ENCODE measurements around the gene MYADML2.
"Not testable (repeated sequence)": the region's sequence is repeated elsewhere in the genome, so short reads cannot be mapped to it uniquely, and the experiment has no call there.

Gene MYADML2

DNA sequence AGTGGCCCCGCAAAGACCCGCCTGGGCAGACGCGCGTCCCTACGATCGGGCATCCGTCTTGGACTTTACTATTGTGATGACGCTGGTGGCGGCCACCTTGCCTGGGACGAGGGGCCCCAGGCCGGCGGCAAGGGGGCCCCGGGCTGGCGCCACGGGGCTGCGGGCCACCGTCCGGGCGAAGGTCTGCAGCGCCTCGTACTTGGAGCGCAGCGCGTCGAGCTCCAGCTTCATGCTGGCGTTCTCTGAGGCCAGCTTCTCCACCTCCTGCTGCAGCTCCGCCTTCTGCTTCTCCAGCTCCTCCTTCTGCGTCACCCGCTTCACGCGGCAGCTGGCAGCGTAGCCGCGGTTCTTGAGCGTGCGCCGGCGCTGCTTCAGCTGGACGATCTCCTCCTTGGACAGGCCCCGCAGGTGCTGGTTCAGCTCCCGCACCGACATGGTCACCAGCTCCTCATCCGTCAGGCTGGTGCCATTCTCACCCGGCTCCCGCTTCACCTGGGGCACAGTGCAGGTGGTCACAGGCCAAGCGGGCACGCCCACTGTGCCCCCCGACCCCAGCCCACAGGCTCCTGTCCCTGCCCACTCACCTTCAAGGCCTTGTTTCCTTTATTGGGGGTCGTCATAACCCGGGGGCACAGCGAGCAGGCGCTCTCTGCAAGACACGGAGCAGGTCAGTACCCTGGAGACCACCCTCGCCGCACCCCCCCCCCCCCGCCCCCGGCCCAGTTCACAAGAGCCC, 24.3 kb downstream of the MYADML2 start:
- no peak for FAIRE-seq

DNA sequence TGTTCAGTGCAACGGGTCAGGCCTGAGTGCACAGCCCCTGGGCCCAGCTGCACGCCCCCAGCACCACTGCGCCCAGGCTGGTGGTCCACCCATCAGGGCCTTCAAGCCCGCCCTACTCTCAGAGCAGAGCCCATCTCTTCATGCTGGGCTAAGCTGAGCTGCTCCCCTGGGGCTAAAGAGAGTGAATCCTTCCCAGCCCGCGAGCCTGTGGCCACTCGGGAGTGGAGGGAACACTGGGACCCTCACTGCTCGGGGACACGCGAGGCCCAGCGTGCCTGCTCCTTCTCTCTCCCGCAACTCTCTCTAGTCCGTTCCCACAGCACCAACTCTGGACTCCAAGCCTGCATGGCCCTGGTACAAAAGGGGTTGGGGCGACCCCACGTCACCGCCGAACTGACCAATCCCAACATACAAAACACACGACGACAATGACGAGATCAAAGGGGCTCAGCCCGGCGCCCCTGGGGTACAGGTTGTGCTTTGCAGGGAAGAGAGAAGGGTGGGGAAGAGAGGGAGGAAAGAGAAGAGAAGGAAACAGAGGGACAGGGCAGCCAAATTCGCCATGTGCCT, 25.0 kb downstream of the MYADML2 start:
- FAIRE-seq: no peak

DNA sequence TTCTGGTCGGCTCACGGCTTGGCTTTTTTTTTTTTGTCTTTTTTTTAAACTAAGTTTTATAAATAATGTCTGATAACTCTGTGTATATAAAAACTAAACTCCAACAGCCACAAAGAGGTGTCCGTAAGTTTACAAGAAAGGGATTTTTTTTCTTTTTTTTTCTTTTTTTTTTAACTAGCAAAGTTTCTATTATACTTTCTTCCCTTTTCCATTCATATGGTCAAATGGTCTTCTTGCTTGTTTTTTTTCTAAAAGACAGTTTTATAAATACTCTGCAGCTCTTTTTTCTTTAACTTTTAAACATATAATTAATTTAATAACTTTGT, 25.5 kb downstream of the MYADML2 start:
- peak; percentile 35 for FAIRE-seq

DNA sequence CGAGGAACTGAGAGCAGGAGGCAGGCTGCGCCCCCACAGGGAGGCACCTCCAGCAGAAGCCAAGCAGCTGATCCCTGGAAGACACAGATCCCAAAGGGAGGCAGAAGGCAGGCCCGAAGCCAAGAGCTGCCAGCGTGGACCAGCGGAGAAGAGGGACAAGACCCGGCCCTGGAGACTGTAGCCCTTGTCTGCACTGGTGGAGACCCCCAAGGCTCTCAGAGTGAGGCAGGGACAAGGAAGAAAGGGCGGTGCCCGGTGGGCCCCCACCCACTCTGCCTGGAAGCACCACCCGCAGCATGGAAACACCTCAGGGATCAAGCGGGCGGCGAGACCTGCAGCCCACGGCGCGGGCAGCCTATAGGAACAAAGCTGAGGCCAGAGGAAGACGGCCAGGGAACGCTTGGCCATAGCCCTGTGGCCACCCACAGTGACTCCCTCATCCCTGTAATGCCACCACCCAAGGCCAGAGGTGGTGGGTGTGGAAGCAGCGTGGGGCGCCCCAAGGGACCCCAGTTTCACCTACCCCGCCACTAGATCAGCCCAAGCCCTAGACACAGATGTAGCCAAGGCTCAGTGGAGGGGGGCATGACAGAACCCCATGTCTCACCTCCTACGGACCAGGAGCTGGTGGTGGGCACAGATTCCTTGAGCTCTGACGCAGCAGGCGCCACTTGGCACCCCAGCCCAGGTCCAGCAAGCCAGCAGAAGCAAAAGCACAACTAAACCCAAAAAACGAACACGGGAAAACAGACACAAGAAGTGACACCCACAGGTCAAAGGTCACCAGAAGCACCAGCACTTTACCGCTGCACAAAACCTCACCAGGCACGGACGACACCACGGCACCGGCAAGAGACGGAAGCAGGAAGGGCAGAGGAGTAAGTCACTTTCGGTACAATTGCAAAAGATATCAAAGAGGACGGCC, 26.2 kb downstream of the MYADML2 start:
- no peak for FAIRE-seq

DNA sequence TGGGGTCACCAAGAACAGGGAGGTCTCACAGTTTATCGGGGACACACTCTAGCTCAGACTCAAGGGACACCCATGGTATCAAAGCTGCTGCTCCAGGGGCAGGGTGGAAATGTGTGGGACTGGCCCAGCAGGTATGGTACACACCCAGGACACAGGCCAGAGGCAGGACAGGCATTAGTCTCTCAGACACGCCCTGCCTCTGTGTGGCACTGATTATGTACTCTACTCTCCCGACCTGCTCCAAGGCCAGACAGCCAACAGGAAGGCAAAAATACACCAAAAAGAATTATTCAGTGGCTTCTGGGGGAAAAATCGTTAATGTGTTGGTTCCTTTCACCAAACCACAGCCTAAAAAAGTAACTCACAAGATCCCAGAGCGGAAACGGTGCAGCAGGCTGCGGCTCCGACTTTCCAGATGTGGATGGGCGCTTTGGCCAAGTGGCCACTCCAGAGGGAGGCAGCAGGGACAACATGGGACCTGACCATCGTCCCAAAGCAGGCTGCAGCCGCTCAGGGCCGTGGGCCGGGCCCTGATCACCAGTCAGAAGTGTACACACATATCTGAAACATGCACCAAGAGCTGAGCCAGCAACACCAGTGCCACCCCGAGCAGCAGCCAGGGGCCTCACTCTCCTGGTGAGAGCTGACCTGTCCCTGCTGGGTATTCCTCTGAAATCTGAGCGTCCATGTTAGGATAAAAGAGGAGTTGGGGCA, 28.0 kb downstream of the MYADML2 start:
- no peak for FAIRE-seq

DNA sequence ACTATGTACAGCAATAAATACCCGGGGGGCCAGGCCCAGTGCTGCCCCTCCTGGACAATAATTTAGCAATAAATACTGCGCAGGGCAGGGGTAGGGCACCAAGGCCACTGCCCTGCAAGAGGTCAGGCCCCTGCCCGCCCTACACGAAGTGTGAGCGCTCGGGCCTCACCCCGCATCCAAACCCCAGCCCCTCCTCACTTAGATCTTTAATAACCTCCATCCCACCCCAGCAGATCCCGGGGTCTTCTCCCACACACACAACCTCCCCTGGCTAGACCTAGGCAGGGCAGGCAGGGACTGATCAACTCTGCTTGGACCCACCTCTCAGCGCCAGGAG, 28.7 kb downstream of the MYADML2 start:
- FAIRE-seq: not testable (repeated sequence)

DNA sequence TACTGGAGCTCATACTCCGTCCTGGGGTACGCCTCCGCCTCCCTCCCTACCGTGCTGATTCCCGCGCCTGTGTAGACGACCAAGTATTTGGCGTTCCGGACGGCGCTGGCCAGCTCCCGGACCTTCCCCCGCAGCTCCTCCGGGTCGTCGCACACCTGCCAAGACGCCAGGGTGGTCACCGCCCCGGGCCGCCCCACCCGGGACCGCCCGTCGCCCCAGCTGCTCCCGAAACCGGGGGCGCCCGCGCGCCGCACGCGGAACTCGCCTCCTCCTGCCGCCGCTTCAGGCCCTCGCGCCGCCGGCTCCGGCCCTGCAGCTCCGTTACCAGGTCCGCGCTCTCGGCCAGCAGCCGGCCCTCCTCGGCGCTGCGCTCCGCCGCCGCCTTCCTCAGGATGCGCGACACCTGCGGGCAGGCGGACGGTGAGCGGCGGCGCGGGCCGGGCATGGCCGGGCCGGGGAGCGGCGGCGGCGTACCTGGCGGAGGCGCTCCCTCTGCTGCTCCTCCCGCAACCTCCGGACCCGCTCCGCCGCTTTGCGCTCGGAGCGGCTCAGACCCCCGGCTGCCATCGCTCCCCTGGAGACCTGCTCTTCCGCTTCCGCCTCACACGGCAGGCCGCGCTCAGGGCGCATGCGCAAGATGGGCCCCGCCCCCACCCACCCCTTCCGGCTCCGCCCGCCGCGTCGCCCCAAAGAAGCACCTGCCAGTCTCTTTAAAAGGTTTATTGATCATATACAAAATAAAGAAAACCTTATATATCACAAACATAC, 29.3 kb downstream of the MYADML2 start, which contains the start of gene SIRT7:
Gene SIRT7, minus strand, starts transcription at position 612 of the 768 bp plus-strand sequence. Its CDS starts 45 bp downstream, at position 567.
- FAIRE-seq: no peak

DNA sequence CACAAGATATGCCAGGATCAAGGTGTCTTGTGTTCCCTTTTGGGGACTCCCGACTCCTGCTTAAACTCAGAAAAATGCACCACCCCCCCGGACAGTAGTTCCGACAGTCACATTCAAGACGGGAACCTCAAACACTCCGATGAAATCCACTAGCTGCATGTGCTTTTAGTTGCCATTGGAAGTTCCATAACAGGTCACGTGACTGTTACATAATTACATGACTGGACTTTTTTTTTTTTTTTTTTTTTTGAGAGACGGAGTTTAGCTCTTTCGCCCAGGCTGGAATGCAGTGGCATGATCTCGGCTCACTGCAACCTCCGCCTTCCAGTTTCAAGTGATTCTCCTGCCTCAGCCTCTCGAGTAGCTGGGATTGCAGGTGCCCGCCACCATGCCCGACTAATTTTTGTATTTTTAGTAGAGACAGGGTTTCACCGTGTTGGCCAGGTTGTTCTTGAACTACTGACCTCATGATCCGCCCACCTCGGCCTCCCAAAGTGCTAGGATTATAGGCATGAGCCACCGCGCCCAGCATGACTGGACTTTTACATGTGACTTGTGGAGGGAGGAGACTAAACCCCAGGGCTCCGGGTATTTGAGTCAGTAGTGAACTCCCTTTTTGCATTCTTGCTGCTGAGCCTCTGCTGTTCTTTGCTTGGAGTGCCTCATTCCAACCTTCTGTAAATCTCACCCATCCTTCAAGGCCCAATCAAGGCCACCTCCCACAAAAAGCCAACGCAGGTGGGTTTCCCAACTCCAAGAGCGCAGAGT, 30.6 kb downstream of the MYADML2 start:
- no peak for FAIRE-seq

DNA sequence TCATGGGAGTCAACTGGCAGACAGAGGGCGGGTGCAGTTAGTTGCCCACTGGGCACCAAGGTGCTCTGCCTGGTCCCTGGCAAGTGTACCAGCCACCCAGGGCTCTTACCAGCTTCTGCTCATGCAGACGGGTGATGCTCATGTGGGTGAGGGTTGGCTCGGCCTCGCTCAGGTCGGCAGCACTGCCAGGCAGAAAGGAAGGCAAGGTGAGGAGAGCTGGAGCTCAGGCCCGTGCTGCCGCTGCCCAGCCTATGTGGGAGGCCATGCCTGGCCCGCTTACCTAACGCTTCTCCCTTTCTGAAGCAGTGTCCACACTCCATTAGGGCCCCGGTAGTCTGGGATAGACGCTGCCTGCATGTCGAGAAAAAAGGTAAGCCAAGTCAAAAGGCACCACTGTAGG, 31.7 kb downstream of the MYADML2 start:
- no peak for FAIRE-seq

DNA sequence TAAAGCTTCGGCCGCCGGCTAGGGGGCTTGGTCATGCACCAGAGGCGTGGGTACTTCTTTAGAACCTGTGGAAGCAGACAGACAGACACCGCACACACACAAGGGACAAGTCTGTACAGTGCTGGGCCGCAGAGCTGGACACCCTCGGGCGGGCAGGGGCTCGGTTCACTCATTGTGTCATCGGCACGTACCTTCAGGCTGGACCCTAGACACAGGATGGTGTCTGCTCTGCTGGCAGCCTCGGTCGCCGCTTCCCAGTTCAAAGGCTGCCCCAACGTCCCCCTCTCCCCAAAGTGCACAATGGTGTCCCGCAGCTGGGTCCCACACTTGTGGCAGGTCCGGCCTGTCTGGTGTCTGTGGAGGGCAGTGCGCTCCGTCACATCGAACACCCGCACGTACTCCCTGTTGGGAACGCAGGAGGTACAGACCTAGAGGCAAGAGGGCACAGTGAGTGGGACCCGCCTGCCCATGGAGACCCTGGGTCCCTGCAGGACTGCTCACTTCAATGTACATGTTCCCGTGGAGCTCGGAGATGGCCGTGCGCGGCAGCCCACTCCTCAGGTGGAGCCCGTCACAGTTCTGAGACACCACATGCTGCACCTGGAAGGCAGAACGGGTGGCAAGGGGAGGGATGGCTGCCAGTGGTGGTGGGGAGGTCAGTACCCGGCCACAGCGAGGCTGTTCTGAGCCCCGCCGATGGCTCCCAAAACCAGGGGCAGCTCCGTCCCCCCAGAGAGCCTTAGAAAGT, 32.8 kb downstream of the MYADML2 start:
- FAIRE-seq: no peak

DNA sequence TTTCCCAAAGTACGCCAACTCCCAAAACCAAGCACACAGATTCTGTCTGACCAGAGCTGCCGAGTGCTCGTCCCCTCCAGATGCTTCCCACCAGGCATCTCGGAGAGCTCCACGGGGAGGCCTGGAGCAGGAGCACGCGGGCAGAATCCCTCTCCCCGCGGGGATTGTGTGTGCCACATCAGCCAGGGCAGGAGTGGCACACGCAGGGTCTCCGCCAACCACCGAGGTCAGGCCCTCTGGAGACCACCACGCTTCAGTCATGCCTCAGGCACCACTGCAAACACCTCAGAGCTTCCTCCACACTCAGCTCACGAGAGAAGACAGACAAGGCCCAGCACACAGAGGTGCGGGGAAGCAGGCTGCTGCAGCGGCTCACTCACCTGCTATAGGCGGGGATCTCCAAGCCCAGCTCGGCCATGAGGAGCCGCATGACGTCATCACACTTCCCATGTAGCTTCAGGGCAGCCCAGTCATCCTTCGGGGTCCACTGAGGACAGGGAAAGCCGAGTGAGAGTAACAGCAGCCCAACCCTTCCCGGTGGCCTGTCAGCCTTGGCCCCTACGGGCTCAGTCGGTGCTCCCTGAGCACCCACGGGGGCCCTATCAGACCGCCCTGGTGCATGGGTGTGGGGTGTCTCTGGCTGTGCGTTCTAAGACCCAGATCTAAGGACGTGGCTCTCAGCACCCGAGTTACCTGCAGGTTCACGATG, 33.5 kb downstream of the MYADML2 start:
- no peak for FAIRE-seq

DNA sequence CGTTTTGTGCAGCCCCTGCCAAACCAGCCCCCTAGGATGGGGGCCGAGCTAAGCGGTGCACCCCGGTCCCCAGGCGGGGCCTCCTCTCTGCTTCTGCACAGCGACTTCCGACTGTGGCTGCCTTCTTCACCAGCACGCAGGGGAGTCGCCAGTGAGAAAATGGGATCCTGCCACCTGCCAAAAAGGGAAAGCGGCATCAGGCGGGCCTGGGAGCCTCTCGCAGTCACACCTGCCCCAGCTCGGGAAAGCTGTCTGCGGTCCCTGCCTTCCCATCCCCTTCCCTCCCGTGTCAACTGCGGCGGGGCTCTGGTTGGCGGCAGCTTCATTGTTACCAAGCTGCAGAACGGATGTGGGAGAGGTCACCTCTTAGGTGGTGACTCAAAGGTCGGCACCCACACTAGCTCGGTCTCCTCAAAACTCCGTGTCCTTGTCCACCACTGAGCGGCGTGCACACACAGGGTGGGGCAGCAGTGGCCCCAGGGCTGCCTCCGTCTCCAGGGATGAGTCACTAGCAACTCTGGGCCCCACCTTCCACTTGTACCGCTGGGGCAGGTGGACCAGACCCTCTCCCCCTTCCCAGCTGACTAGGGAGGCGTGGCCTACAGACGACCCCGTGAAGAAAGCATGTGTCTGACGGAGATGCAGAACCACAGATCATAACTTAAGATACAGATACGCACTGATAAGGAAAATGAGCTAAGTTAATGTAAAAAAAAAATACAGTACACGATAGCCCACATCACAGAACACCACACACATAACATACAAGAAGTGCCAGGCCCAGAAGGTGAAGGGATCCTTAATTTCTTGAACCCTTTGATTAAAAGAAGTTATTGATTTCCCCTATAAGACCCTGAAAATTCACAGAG, 34.4 kb downstream of the MYADML2 start:
- no peak for FAIRE-seq

DNA sequence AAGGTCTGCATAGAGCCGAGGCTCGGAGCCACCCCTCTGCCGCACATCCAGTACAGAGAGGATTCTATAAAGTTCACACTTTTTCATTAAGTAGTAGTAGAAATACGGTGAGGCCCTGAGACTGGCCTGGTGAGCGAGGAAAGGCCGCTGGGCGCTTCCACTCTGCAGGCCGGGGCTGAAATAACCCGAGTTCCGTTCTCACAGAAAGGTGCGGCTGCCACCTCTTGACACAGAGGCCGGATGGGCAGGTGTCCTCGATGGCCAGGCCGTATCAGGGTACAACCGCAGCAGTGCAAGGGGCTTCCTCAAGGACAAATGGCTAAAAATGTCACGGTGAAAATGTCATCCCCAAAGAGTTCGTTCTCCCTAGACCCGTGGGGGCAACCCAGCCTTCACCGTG, 35.1 kb downstream of the MYADML2 start:
- no peak for FAIRE-seq

DNA sequence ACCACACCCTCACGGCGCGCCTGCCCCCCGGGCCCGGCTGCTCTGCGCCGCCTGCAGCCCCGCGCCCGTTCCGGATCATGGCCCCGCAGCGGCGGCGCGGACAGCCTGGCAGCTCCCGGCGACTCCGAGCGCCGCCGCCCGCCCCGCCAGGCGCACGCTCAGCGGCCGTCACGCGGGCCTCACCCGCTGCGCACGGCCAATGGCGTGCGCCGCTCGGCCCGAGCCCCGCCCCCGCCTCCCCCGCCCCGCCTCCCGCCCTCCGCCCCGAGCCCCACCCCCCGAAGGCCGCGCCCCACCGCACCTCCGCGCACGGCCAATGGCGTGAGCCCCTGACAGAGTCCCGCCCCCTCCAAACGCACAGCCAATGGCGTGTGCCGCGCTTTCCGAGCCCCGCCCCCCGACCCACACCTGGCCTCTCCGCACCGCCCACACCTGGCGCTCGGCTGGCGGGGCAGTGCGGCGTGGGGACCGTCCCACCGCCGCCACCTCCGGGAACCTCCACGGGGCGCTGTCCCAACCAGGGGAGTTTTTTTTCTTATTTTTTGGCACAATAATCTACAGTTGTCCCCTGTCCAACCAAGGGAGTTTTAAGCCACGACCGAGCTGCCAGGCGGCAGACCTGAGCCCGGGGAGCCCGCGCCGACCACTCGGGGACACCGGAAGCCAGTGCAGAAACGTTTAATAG, 35.6 kb downstream of the MYADML2 start, which contains the start of gene PCYT2:
Gene PCYT2, minus strand, starts transcription at position 123 of the 685 bp plus-strand sequence. Its CDS starts 44 bp downstream, at position 79.
- FAIRE-seq: no peak

DNA sequence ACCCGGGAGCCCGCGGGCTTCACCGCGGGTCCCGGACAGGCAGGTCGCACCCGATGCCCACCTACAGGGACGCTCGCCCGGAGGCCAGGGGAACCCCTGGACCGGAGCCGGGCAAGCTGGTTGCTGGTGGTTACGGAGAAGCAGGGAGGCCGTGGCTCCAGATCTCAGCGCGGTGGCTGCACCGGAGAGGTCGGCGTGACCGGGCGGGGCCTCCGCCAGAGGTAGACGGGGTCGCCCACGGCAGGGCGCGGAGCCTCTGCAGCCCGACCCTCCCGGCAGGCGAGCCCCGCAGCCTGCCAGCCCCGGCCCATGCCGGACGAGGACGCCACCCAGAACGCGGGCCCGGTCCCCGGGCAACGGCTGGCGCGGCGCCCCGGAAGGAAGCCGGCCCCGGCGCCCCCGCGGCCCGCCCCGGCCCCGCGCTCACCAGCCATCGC, 36.2 kb downstream of the MYADML2 start:
- no peak for FAIRE-seq

DNA sequence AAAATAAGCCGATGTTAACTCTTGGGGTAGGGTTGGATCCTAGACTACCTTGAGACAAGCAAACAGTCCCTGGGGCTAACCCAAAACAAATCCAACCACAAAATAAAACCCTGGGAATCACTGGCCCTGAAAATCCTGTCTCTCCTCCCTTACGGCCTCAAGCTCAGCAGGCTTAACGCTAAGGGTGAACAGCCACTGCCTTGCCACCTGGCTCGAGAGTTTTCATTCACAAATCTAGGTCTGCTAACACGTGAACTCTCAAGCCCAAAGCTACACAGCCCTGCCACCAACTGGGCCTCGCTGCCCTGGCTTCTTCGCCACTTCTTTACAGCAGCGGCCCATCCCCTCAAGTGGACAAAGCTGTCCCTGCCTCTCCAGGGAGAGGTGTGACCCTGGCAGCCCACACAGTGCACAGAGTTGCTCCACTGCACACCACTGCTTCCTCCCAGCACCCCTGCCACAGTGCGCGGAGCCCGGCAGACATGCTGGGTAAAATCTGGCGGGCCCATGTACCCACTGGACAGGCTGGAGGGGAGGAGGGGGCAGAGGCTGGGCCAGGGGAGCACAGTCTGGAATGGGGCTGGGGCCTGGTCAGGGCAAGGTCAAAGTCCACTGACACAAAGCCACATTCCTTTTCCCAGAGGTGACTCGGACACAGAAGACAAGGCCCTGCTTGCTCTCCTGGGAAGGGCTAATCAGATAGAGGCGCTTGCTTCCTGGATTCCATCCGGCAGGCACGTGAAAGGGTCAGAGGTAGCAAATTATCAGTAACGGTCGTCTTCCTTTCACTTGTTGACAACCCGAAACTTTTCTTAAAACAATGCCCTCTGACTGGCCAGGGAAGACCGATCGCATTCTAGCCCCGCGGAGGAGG, 36.8 kb downstream of the MYADML2 start:
- FAIRE-seq: no peak

DNA sequence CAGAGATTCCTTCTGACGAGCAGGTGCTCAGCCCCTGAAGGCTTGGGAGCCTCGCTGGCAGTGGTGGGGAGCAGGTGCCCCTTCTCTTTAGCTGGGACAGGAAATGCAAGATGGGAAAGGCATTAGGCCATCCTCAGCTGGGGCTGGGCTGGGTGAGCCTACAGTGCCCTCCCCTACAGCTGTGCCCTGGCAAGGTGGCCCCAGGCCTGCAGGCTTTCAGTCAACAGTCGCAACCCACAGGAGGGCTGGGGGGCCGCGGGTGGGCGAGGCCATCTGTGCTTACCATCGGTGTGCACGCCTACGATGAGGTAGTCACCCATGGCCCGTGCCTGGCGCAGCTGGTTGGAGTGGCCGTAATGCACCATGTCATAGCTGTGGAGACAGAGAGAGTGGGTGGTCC, 37.8 kb downstream of the MYADML2 start:
- FAIRE-seq: no peak
